GM11168 (cell line): Measurements from ENCODE around the gene MSL1.

Experiments used
- in situ Hi-C: fragments of 300-500 bp; cut with MboI; formaldehyde crosslinking; loops from one replicate; pipeline ENCODE4 v1.12.0; 2022; ENCODE audit warnings: low sequenced_read_pairs; ENCODE audit not compliant: unreplicated experiment

Gene MSL1

DNA sequence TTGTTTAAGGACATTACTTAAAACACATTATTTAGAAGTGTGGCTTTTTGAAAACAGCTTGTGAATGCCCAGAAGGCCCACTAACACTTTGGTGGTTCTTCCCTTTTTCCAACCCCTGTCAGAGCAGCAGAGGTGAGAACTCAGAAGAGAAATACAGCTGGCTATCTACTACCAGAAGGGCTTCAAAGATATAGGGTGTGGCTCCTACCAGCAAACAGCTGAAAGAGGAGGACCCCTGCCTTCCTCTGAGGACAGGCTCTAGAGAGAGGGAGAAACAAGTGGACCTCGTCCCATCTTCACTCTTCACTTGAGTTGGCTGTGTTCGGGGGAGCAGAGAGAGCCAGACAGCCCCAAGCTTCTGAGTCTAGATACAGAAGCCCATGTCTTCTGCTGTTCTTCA is 48.6 kb downstream of the MSL1 start:
- in situ Hi-C loops, result no loop called here

DNA sequence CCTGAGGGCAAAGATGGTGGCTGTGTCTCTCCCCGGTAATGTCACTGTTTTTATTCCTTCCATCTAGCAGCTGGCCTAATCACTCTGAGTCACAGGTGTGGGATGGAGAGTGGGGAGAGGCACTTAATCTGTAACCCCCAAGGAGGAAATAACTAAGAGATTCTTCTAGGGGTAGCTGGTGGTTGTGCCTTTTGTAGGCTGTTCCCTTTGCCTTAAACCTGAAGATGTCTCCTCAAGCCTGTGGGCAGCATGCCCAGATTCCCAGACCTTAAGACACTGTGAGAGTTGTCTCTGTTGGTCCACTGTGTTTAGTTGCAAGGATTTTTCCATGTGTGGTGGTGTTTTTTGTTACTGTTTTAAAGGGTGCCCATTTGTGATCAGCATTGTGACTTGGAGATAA is 50.0 kb downstream of the MSL1 start:
- in situ Hi-C loops, result no loop called here

- in situ Hi-C loops, result no loop called here
These were observed 51.5 kb downstream of the MSL1 start for GRCh38 chr17:40173091-40173777.

- in situ Hi-C loops, result no loop called here
These were observed 52.0 kb downstream of the MSL1 start for GRCh38 chr17:40173778-40174135.

DNA sequence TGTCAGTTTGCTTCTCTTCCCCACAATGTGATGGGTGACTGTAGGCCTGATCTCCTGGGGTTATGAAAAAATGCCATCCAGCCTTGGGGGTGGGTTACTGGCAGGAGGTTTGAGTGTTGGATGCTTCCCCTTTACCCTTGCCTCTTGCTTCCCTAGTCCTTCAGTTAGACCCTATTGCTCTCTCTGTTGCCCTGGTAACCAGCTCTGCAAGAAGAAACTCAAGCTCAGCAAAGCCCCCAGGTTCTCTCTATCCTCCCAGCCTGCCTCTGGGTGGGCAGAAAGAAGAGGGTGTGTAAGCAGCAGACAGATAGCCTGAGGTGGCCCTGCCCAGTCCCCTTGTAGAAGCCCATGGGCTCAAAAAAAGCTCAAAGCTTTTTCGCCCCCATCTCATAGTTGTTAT is 52.7 kb downstream of the MSL1 start:
- in situ Hi-C loops, result no loop called here

- in situ Hi-C loops, result no loop called here
These were observed 54.4 kb downstream of the MSL1 start for GRCh38 chr17:40175928-40176753.

- in situ Hi-C loops, result no loop called here
These were observed 55.0 kb downstream of the MSL1 start for GRCh38 chr17:40176754-40177110.

DNA sequence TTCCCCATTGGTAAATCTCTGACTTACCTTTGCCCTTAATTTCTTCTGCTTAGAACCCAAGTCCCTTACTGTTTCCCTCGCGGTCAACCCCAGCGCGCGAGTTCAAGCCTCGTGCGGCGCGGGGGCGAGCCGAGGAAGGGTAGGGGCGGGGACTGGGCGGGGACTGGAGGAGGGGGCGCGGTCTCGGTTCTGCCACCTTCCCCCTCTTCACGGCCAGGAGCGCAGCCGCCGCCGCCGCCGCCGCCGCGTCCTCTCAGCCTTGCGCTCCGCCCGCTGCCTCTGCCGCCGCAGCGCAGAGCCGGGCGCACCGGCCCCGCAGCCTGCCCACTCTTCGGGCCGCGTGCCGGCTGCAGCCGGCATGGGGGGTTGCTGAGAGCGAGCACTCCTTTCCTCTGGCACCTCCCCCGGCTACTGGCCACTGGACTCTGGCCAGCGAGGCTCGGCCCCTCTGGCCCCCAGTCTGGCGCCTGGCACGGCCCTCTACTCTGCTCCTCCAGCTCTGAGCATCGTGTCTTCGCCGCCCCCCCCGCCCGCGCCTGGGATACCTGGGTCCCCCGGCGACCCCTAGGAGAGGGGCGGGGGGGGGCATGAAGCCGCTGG is 55.6 kb downstream of the MSL1 start, which contains the start of gene RAPGEFL1:
Gene RAPGEFL1 (plus strand): TSS at position 196 of the 600 bp plus-strand sequence. CDS start 392 bp downstream, at position 588.
- in situ Hi-C loops, result no loop called here

- in situ Hi-C loops, result no loop called here
These were observed 56.3 kb downstream of the MSL1 start for GRCh38 chr17:40178021-40178601.

GRCh38 chr17:40178660-40179059 is 56.9 kb downstream of the MSL1 start:
- in situ Hi-C loops, result no loop called here

DNA sequence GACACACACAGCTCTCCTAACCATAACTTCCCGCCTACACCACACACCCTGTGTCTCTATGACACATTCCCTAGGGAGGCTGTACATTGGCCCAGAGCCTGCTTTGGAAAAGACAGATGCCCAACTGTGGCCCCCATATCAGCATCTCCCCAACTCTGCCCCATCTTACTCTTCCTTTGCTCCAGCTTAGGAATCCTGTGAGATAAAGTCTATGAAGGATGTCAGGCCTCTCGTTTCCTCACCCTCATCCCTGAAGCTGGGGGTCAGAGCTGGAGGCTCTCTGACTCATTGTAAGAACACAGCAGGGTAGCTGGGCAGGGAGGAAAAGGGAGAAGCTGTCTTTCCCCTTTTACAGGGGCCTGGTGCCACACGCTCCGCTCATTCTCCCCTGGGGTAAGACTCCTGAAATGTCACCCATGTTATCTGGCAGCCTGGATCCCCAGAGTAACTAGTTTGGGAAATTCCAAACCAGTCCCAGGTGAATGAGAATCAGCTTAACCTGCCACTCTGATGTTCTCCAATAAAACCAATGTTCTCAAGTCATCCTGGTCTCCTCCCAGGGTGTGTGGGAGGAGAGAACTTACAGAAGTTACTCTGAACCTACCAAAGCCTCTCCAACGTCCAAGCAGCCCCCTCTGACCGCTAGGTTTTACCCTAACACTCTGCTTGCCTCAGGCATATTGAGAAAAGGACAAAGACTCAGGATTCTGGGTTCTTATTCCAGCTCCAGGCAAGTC is 58.3 kb downstream of the MSL1 start:
- in situ Hi-C loops, result no loop called here

GRCh38 chr17:40180694-40181093 is 58.9 kb downstream of the MSL1 start:
- in situ Hi-C loops, result no loop called here

DNA sequence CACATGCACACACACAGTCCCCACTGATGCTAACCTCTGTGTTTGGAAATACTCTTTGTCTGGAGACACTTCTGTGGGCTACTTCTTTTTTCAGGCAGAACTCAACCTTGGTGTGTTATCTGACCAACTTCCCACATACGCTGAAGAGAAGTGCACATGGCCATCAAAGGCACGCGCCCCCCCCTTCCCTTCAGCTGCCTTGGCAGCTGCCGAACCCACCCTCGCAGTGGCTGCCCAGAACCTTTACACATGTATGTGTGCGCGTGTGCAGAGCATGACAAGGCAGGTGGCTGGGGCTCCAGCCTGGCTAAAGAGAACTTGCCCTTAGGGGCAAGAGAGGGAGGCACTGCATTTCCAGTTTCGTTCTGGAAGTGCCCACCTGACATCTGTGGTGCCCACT is 59.4 kb downstream of the MSL1 start:
- in situ Hi-C loops, result no loop called here

DNA sequence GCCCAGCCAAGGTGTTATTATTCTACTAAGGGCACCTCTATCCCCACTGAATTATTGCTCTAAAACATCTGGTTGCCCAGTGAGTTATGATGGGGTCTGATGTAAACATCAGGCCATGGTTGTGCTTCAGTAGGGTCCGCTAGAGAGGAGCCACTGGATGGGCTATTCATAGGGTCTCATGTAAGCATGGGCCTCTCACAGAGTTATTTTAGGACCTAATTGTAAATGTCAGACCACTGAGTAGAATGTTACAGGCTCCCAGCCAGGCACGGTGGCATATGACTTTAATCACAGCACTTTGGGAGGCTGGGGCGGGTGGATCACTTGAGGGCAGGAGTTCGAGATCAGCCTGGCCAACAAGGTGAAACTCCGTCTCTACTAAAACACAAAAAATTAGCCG is 60.8 kb downstream of the MSL1 start:
- in situ Hi-C loops, result no loop called here
